GM06990 (cell line): Measurements from ENCODE around the gene COL11A1.
A peak's percentile ranks its signal among the peaks of the same experiment; 100 is the strongest.

ENCODE experiments used
- DNase-seq: peaks from one replicate; pipeline ENCODE4 v3.0.0-alpha.2; 2011; ENCODE audit not compliant: insufficient read length; ENCODE audit errors: extremely low read depth
- H3K27me3 ChIP-seq: replicated peaks from 2 replicates; pipeline ENCODE4 v1.6.0; 2011; ENCODE audit warnings: low read length; ENCODE audit not compliant: control insufficient read depth, insufficient read depth
- H3K36me3 ChIP-seq: 2 replicates; pipeline ENCODE4 v1.5.1; 2011; ENCODE audit warnings: low read length; ENCODE audit not compliant: control insufficient read depth, insufficient read depth
- H3K4me3 ChIP-seq: replicated peaks from 2 replicates; pipeline ENCODE4 v1.5.1; 2011; ENCODE audit warnings: low read depth, mild to moderate bottlenecking, control low read depth, low read length
- TF ChIP-seq, protein P1 (sequence below): IDR thresholded peaks from 2 replicates; pipeline ENCODE4 v1.5.1; 2011; ENCODE audit warnings: low read length, control low read depth, mild to moderate bottlenecking, inconsistent platforms; ENCODE audit not compliant: insufficient read depth, poor library complexity, severe bottlenecking

The COL11A1 gene

GRCh38 chr1:103107741-103108375 is 464 bp downstream of the COL11A1 start:
- TF ChIP-seq, protein P1, sequence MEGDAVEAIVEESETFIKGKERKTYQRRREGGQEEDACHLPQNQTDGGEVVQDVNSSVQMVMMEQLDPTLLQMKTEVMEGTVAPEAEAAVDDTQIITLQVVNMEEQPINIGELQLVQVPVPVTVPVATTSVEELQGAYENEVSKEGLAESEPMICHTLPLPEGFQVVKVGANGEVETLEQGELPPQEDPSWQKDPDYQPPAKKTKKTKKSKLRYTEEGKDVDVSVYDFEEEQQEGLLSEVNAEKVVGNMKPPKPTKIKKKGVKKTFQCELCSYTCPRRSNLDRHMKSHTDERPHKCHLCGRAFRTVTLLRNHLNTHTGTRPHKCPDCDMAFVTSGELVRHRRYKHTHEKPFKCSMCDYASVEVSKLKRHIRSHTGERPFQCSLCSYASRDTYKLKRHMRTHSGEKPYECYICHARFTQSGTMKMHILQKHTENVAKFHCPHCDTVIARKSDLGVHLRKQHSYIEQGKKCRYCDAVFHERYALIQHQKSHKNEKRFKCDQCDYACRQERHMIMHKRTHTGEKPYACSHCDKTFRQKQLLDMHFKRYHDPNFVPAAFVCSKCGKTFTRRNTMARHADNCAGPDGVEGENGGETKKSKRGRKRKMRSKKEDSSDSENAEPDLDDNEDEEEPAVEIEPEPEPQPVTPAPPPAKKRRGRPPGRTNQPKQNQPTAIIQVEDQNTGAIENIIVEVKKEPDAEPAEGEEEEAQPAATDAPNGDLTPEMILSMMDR: no peak

GRCh38 chr1:103106426-103107341 is 1.6 kb downstream of the COL11A1 start:
- H3K4me3 ChIP-seq: no peak overlapping the region; the same call in 1 of the 2 replicates
- H3K36me3 ChIP-seq: no peaks in the 10 kb centered on the region
- H3K27me3 ChIP-seq: peaks cover 2% of the 10 kb centered on the region; the same call in 1 of the 2 replicates
- TF ChIP-seq, protein P1: peak; percentile 45
- no peak for DNase-seq

More at GRCh38 chr1:103107741-103108375, 464 bp downstream of the COL11A1 start:
- H3K27me3 ChIP-seq: peaks cover 2% of the 10 kb centered on the region; the same call in 1 of the 2 replicates
- H3K36me3 ChIP-seq: no peaks in the 10 kb centered on the region
- H3K4me3 ChIP-seq: no peak overlapping the region
- DNase-seq: no peak

GRCh38 chr1:103101399-103101798 is 6.9 kb downstream of the COL11A1 start:
- Histone ChIP-seq H3K4me3 (no peak overlapping the region), H3K36me3 (no peaks in the 10 kb centered on the region), H3K27me3 (no peaks in the 10 kb centered on the region)
- TF ChIP-seq, protein P1: no peak
- DNase-seq: no peak

DNA sequence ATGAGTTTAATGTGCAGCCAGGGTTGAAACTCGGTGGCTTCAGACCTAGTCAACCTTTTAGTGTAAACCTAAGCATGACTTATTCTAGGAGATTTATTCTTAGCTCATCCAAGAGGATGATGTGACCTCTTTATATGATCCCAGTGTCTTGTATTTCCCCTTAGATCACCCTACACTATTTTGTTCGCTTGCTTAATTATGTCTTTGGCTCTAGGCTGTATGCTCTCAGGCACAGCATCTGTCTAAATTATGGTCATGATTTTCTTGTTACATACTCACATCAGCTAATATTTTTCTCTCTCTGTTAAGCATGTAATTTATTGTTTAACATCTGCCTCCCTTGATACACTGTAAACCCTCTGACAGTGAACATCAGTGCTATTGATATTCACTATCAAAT is 19.1 kb downstream of the COL11A1 start:
- H3K27me3 ChIP-seq: no peaks in the 10 kb centered on the region
- DNase-seq: no peak
- TF ChIP-seq, protein P1: no peak
- no peak overlapping the region for H3K4me3 ChIP-seq
- no peaks in the 10 kb centered on the region for H3K36me3 ChIP-seq

DNA sequence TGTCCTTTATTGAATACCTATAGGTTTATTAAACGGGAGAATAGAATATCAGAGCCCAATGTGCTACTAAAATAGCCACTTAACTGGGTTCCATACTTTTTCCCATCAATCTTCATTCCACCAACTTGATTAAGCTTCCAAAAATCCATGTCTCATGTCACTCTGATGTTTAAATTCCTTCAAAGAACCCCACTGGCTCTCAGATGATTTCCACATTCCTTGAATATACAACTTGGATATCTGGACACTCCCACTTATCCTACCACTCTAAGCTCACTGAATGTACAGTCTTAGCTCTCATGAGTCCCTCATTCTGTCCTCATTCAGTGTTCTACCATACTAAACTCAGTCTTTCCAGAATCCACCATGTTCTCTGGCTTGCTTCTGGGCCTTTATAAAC is 21.1 kb downstream of the COL11A1 start:
- TF ChIP-seq, protein P1: no peak
- no peak overlapping the region for H3K4me3 ChIP-seq
- H3K27me3 ChIP-seq: no peaks in the 10 kb centered on the region
- no peaks in the 10 kb centered on the region for H3K36me3 ChIP-seq
- no peak for DNase-seq
